Measurements from ENCODE around the gene KIRREL2. TPM values are rescaled to one million over a fixed set of nuclear protein-coding genes. Genes with fewer than 3 reads are reported as not detected.

The KIRREL2 gene
- total RNA-seq (3.5 and 4.2 TPM in 2 replicates), polyA plus RNA-seq (3.2 and 3.7 TPM in 2 replicates)

DNA sequence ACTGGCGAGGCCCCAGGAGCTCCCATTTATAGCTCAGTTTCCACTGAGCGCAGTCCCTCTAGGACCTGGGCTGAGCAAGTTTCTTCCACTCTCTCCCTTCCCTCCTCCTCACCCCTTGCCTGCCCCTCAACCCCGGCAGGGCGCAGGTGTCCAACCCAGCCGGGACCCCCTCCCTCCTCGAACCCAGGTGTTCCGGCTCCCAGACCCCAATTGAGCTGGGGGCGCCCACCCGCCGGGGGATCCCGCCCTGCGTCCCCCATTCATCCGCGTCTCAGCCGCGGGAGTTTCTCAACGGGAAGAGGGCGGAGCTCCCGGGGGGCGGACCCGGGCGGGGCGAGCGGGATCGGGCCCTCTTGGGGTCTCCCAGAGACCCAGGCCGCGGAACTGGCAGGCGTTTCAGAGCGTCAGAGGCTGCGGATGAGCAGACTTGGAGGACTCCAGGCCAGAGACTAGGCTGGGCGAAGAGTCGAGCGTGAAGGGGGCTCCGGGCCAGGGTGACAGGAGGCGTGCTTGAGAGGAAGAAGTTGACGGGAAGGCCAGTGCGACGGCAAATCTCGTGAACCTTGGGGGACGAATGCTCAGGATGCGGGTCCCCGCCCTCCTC lies at the start of gene KIRREL2:
Gene KIRREL2, plus strand, starts transcription at position 366 of the 604 bp plus-strand sequence. Its CDS starts 209 bp downstream, at position 575.
- Histone ChIP-seq H3K4me3 (peak within 1 kb of the TSS; percentile 60), H3K4me1 (ENCODE audit: low read depth) (peaks cover 14% of the 10 kb centered on the region), H3K9me3 (ENCODE audit: low read depth) (no peaks in the 10 kb centered on the region), H3K27me3 (peaks cover 47% of the 10 kb centered on the region), H3K36me3 (no peaks in the 10 kb centered on the region), H3K27ac (no peak within 1 kb of the TSS)
- peak in 1 of 2 donors; percentile 45 for DNase-seq (ENCODE audit: low read depth in 1 of 2, low spot score in 1 of 2)
- TF ChIP-seq, protein P1, sequence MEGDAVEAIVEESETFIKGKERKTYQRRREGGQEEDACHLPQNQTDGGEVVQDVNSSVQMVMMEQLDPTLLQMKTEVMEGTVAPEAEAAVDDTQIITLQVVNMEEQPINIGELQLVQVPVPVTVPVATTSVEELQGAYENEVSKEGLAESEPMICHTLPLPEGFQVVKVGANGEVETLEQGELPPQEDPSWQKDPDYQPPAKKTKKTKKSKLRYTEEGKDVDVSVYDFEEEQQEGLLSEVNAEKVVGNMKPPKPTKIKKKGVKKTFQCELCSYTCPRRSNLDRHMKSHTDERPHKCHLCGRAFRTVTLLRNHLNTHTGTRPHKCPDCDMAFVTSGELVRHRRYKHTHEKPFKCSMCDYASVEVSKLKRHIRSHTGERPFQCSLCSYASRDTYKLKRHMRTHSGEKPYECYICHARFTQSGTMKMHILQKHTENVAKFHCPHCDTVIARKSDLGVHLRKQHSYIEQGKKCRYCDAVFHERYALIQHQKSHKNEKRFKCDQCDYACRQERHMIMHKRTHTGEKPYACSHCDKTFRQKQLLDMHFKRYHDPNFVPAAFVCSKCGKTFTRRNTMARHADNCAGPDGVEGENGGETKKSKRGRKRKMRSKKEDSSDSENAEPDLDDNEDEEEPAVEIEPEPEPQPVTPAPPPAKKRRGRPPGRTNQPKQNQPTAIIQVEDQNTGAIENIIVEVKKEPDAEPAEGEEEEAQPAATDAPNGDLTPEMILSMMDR (IDR thresholded peaks at IDR 0.05; ENCODE audit: low read depth, low read length): no peak

DNA sequence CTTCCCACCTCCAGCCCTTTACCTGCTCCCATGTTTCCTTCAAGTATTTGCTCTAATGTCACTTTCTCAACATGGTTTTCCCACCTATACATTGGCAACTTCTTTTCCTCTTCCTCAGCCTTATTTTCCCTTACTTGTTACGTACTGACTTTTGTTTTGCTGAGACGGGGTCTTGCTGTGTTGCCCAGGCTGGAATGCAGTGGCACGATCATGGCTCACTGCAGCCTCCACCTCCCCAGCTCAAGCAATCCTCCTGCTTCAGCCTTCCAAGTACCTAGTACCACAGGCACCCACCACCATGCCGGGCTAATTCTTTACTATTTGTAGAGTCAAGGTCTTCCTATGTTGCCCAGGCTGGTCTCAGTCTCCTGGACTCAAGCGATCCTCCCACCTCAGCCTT lies 49.1 kb upstream of the KIRREL2 start:
- TF ChIP-seq, protein P1 (IDR thresholded peaks at IDR 0.05; ENCODE audit: low read depth, low read length): no peak
- no peaks in the 10 kb centered on the region for H3K9me3 ChIP-seq (ENCODE audit: low read depth)
- DNase-seq (ENCODE audit: low read depth in 1 of 2, low spot score in 1 of 2): no peak
- H3K36me3 ChIP-seq: no peaks in the 10 kb centered on the region
- H3K27ac ChIP-seq: no peak overlapping the region
- no peaks in the 10 kb centered on the region for H3K4me1 ChIP-seq (ENCODE audit: low read depth)
- no peak overlapping the region for H3K4me3 ChIP-seq
- H3K27me3 ChIP-seq: no peaks in the 10 kb centered on the region

DNA sequence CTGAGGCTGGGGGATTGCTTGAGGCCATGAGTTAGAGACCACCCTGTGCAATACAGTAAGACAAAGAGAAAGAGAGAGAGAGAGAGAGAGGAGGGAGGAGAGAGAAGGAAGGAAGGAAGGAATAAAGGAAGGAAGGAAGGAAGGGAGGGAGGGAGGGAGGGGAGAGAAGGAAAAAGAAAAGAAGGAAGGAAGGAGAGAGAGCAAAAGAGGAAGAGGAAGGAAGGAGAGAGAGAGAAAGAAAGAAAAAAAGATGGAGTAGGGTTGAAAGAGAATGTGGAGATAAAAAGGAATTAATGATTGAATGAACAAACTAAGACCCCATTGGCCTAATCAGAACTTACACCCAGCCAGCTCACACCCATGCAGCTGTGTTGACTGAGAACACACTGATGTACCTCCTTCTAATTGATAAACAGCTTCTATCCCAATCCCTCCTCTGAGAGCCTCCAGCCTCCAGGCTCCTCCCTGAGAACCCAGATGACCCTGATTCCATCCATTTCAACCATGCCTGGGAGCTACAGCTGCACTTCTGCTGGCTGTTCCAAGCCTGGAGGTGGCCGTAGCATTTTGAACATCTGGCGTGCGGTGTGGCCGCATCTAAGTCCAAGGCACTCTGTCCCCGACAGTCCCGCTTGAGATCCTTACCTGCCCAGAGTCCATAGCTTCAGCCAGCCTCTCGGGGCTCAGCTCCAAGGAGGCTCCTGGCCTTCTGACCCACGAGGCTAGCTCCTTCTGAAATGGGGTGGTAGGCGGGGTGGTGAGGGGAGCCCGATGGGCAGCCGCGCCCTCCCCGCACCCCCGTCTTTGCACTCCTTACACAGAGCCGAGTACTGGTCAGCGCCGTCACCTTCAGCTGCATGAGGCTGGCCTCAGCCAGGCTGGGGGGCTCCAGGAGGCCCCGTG lies 45.1 kb upstream of the KIRREL2 start:
- Histone ChIP-seq H3K36me3 (no peaks in the 10 kb centered on the region), H3K4me3 (no peak overlapping the region), H3K4me1 (ENCODE audit: low read depth) (no peaks in the 10 kb centered on the region), H3K9me3 (ENCODE audit: low read depth) (no peaks in the 10 kb centered on the region), H3K27me3 (no peaks in the 10 kb centered on the region), H3K27ac (no peak overlapping the region)
- TF ChIP-seq, protein P1 (IDR thresholded peaks at IDR 0.05; ENCODE audit: low read depth, low read length): no peak
- no peak for DNase-seq (ENCODE audit: low read depth in 1 of 2, low spot score in 1 of 2)

DNA sequence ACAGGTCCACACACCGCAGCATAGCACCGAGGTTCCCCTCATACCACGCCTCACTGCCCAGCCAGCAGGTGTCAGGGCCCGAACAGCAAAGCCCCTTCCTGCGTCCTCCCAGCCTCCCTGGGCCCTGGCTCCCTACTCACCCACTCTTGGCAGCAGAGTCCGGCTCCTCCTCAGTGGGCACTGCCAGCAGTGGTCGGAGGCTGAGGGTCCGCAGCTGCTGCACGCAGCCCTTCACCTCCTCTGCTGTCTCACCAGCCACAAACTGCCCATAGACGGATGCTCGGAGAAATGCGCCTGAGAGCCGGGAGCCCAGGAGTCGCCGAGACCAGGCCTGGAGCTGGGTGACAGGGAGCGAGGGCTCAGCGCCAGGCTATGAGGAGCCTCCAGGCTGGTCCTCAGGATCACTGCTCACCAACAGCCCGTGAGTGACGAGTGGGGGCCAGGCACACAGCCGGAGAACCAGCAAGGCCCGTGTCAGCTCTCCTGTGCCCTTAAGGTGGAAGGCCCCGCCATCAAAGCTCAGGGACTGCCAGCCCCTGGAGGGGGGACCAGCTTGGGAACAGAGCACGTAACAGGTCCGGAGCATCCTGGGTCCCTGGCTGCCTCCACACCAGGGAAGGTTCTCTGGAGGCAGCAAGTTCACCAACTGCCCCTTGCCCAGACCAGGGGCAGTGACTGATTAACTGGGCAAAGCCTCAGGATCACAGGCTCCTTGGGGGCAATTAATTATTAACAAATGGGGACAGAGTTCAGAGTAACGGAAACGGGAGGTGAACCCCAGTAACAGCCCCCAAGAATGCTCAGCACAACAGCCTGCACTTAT lies 44.3 kb upstream of the KIRREL2 start, which contains the start of gene PRODH2:
Gene PRODH2, minus strand, starts transcription at position 626 of the 823 bp plus-strand sequence. Its CDS starts 40 bp downstream, at position 586.
- H3K27ac ChIP-seq: no peak within 1 kb of the TSS
- TF ChIP-seq, protein P1 (IDR thresholded peaks at IDR 0.05; ENCODE audit: low read depth, low read length): no peak
- DNase-seq (ENCODE audit: low read depth in 1 of 2, low spot score in 1 of 2): no peak
- H3K27me3 ChIP-seq: no peaks in the 10 kb centered on the region
- H3K36me3 ChIP-seq: no peaks in the 10 kb centered on the region
- H3K4me3 ChIP-seq: no peak within 1 kb of the TSS
- no peaks in the 10 kb centered on the region for H3K4me1 ChIP-seq (ENCODE audit: low read depth)
- no peaks in the 10 kb centered on the region for H3K9me3 ChIP-seq (ENCODE audit: low read depth)

Data from cardiac muscle cell (in vitro differentiated cells and primary cell).